Omental fat pad (tissue), 4 donors: Measurements from ENCODE around the gene PTCH1. TPM values are rescaled to one million over a fixed set of nuclear protein-coding genes. Genes with fewer than 3 reads are reported as not detected.

Experiments used
- ATAC-seq: fragments of 150-250 bp; one replicate; pipeline ENCODE4 v1.9.1; 2016; ENCODE audit warnings: mild to moderate bottlenecking, moderate library complexity; ENCODE audit not compliant: low FRiP score
- DNase-seq: peaks from one replicate; pipeline ENCODE4 v3.0.0-alpha.2; 2019; ENCODE audit warnings: low spot score
- total RNA-seq, 4 donors: library from RNA; depleted of rRNA; stranded (reverse); fragments of >200 nt; gene quantifications; one replicate each; pipeline ENCODE4 v1.1.0, GENCODE V29; 2016
- TF ChIP-seq, protein P1 (sequence below), 3 donors: fragments of 450-650 bp; IDR thresholded peaks; one replicate each; pipeline ENCODE4 v1.5.1; 2016 to 2017; ENCODE audit warnings: antibody characterized with exemption in 3 of 3, mild to moderate bottlenecking in 3 of 3, moderate library complexity in 2 of 3

PTCH1 gene
- total RNA-seq, 4 donors from 2014 or later = 3.1 to 14.2 (median 7.9) TPM

DNA sequence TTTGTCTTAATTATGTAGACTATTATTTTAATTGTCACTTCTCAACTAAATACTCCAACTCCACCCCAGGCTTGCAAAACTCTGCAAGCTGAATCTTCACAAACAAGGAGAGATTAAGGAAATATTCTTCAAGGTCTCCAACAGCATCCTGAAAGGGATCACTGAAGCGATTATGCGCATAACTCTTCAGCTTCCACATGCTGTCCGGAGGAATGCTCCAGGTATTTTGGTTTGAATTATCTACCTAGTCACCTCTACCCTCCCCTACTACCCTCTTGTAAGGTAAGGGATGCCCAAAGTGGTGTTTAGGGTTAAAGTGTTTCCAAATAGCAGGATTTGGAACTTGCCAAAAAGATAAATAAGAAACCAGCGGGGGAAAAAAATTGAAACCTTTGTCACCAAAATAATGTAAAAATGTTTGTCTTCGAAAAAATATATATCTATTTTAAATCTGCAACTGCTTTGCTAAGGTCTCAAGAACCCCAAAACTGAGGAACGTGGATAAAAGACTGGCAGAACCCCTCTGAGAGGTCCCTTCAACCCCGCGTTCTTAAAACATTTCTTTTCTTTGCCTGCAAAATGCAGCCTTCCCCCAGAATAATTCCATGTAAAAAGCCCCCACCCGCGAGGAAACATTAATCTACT is 11.6 kb downstream of the PTCH1 start:
- TF ChIP-seq, protein P1, sequence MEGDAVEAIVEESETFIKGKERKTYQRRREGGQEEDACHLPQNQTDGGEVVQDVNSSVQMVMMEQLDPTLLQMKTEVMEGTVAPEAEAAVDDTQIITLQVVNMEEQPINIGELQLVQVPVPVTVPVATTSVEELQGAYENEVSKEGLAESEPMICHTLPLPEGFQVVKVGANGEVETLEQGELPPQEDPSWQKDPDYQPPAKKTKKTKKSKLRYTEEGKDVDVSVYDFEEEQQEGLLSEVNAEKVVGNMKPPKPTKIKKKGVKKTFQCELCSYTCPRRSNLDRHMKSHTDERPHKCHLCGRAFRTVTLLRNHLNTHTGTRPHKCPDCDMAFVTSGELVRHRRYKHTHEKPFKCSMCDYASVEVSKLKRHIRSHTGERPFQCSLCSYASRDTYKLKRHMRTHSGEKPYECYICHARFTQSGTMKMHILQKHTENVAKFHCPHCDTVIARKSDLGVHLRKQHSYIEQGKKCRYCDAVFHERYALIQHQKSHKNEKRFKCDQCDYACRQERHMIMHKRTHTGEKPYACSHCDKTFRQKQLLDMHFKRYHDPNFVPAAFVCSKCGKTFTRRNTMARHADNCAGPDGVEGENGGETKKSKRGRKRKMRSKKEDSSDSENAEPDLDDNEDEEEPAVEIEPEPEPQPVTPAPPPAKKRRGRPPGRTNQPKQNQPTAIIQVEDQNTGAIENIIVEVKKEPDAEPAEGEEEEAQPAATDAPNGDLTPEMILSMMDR (IDR thresholded peaks at IDR 0.05) = no peak
- no peak for ATAC-seq
- no peak for DNase-seq

DNA sequence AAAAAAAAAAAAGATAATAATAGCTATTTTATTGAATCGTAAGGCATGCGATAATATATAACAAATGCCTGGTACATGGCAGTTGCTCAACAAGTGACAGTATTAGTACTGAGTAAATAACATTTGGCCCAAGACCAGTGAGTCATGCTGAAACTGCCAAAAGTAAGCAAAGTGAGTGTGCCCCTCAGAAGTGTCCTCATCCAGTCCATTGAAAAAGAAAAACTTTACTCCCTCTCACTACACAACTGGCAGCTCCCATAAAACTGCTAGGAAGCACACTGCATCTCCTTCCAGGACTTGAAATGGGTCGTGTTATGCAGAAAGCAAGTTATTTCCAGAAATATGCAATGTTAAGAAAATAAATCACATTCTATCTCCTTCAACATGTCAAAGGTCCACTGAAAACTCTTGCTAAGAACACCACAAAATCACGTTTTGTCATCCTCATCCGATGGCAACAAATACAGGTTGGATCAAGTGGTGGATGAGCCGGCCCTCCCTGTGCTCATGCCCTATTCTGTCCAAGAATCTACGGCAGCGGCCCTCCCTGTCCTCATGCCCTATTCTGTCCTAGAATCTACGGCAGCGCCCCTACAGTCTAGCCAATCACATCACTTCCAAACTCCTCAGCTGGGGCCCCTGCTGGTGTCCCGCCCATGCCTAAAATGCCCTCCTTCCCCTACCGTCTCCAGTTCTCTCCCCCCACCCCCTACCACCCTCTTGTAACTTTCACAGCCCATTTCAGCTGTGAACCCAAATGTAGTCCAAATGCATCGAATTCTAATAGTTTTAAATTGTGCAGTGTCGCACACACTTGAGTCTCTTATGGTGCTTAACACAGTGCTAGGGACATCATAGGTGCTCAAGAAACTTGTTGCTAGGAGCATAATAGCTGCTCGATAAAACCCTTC is 12.5 kb downstream of the PTCH1 start:
- ATAC-seq (no peak), DNase-seq (no peak)
- TF ChIP-seq, protein P1 (IDR thresholded peaks at IDR 0.05) = no peak

GRCh38 chr9:95503369-95503768 is 13.4 kb downstream of the PTCH1 start:
- no peak for DNase-seq
- TF ChIP-seq, protein P1 (IDR thresholded peaks at IDR 0.05) = no peak
- no peak for ATAC-seq

GRCh38 chr9:95502248-95502647 is 14.5 kb downstream of the PTCH1 start:
- ATAC-seq = no peak
- TF ChIP-seq, protein P1 (IDR thresholded peaks at IDR 0.05) = no peak

DNA sequence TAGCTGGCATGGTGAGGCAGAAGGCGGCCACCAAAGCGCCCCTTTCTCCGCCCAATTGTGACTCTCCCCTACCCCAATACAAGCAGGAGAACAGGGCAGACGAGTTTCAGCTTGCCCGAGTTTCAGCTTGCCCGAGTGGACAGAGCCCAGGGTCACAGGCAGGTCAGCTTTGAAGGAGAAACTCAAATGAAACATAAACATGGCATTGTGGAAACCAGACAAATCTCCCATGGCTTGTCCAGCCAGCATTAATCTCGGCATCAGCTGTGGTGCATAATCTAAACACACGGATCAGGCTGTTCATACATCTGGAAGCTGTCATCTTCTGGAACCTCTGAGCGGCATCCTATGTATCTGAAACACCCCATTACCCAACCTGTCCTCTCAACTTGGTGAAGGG is 16.9 kb downstream of the PTCH1 start:
- TF ChIP-seq, protein P1 (IDR thresholded peaks at IDR 0.05) = no peak
- DNase-seq (no peak), ATAC-seq (no peak)

More at GRCh38 chr9:95502248-95502647, 14.5 kb downstream of the PTCH1 start:
- no peak for DNase-seq

DNA sequence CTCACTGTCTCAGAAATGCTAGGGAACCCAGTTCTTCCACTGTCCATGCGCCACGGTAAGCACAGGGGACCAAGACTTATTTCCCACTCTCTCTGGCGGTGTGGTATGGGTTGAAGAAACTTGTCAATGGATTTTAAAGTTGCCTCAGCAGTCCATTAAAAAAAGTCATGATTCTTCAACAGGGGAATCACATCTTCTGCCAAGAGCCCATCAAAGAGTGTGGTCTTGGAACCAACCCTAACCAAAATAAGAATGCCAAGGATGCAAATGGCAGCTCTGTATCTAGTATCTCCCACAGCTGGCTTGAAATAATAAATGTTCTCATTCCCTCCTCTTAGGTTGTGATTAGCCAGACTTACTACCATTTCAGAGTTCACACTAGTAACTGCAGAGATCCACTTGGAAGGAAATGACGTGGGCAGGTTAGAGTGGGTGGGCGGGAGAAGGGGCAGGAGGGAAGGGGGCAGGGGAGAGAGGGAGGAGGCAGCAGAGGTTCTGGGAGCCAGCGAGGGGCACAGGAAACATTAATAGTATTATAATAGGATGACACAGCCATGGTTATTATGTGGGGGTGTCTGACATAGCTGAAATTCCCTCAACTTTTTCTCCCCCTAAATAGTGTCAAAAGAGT is 17.6 kb downstream of the PTCH1 start:
- DNase-seq (no peak), ATAC-seq (no peak)
- TF ChIP-seq, protein P1 (IDR thresholded peaks at IDR 0.05) = no peak
